Measurements from ENCODE around the gene CYSRT1.

GRCh38 chr9:137232101-137232500 lies 7.1 kb downstream of the CYSRT1 start:
- TF ChIP-seq NFIC (IDR thresholded peaks at IDR 0.05) (no peak), REST (IDR thresholded peaks at IDR 0.05; ENCODE audit: low read depth) (no peak), TEAD4 (IDR thresholded peaks at IDR 0.05) (no peak), RAD21 (IDR thresholded peaks at IDR 0.05; ENCODE audit: low read depth) (no peak), YY1 (IDR thresholded peaks at IDR 0.05; ENCODE audit: low read depth) (no peak)
